Dendritic cell treated with granulocyte-macrophage colony-stimulating factor and Interleukin-4, amounts not matched to agents 40 ng/mL and 50 ng/mL, for 4 days (primary cell): Measurements from ENCODE around the gene DGKG.

Source experiments
- H3K27ac Mint-ChIP-seq: one replicate; pipeline ENCODE4 v1.8.0; 2022; ENCODE audit warnings: mild to moderate bottlenecking, mixed read lengths
- H3K27me3 Mint-ChIP-seq: one replicate; pipeline ENCODE4 v1.8.0; 2022; ENCODE audit warnings: mild to moderate bottlenecking, mixed read lengths
- H3K36me3 Mint-ChIP-seq: one replicate; pipeline ENCODE4 v1.8.0; 2022; ENCODE audit warnings: low read depth, mixed read lengths
- H3K4me1 Mint-ChIP-seq: one replicate; pipeline ENCODE4 v1.8.0; 2022; ENCODE audit warnings: low read depth, mixed read lengths
- H3K4me3 Mint-ChIP-seq: one replicate; pipeline ENCODE4 v1.8.0; 2022; ENCODE audit warnings: mild to moderate bottlenecking, moderate library complexity, mixed read lengths
- H3K9me3 Mint-ChIP-seq: one replicate; pipeline ENCODE4 v1.8.0; 2022; ENCODE audit warnings: mixed read lengths
- intact Hi-C: fragments of 100-400 bp; cut with micrococcal nuclease; formaldehyde crosslinking; loops from one replicate; pipeline ENCODE4 v1.15.0; 2022

The DGKG gene

DNA sequence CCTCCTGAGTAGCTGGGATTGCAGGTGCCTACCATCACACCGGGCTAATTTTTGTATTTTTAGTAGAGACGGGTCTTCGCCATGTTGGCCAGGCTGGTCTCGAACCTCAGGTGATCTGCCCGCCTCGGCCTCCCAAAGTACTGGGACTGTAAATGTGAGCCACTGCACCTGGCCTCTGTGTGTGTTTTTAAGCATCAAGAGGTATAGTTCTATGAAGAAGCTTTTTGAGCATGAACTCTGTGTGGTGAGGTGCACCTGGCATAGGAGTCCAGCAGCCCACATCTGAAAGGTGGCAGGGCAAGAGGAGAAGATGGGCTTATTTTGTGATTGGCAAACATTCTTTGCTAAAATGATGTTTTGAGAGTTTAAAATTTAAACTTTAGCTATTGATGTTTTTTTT is 118.0 kb downstream of the DGKG start:
- Mint-ChIP-seq H3K9me3 (no peaks in the 10 kb centered on the region), H3K4me3 (no peak overlapping the region), H3K36me3 (no peaks in the 10 kb centered on the region), H3K27ac (no peak overlapping the region), H3K4me1 (peaks cover 33% of the 10 kb centered on the region), H3K27me3 (no peaks in the 10 kb centered on the region)
- intact Hi-C loops, result loop anchor here (10.0 kb wide), 1 partner anchor 139 kb away; the partner anchor contains the start of gene ETV5

DNA sequence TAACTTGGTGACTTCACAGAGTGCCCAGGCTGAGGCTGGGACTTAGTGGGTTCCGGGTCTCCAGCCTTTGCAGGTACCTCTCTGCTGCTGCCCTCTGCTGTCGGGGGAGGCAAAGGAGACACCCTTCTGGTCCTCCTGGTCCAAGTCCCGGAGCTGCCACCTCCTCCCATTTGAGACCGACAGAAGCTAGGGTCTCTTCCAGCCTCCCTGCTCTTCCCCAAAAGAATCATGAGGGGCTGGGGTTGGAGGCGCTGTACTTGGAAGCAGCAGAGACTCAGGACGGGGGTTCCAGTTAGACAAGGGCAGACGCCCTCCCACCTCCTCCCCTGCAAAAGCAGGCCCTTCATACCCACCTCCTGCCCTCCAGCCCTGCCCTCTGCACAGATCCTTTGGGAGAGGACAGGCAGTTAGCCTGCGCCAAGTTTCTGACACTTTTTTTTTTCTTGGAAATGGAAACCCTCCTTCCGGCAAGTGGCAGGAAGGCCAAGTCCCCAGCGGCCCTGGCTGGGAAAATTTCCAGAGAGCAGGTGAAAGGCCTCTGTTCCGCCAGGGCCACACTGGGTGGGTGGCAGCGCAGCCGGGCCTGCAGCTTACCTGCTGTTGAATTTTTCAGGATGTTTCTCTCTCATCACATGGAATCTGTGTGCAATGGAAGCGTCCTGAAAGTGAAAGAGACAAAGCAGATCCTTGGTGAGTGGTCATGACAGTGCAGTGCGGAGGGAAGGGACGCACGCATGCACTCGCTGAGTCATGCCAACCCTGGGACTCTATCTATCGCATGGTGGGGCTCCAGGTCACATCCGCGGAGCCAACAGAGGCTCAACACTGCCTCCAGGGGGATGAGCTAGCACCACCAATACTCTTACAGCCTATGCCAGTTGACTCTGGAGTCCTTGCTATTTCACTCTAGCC is 119.9 kb downstream of the DGKG start:
- intact Hi-C loops, result loop anchor here (2.0 to 10.0 kb wide), 2 partner anchors 137 to 259 kb away; partner anchors contain the start of gene ETV5
- H3K4me3 Mint-ChIP-seq, result peak overlapping the region; percentile 56
- no peaks in the 10 kb centered on the region for H3K36me3 Mint-ChIP-seq
- no peaks in the 10 kb centered on the region for H3K9me3 Mint-ChIP-seq
- H3K27me3 Mint-ChIP-seq, result no peaks in the 10 kb centered on the region
- peaks cover 15% of the 10 kb centered on the region for H3K4me1 Mint-ChIP-seq
- peak overlapping the region; percentile 23 for H3K27ac Mint-ChIP-seq

DNA sequence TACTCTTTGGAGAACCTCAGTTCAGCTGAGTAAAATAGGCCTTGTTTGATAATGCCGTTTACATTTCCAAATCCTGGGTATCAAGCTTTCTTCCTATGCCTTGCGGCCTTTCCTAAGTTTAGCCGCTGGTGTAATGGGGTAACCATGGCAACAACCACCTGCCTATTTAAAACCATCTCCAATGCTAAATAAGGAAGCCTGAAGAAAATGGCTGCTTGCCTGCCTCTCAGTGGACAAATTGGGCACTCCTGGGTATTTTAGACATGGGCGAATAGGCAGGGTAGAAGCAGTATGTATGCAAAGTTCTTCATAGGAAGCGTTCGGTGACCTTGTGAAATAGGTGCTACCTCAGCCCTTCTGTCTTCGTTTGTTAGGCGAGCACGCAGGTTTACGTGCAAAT is 122.7 kb downstream of the DGKG start:
- Mint-ChIP-seq H3K4me1 (peaks cover 15% of the 10 kb centered on the region), H3K4me3 (no peak overlapping the region), H3K27me3 (no peaks in the 10 kb centered on the region), H3K9me3 (no peaks in the 10 kb centered on the region), H3K27ac (no peak overlapping the region), H3K36me3 (no peaks in the 10 kb centered on the region)
- intact Hi-C loops, result no loop called here

DNA sequence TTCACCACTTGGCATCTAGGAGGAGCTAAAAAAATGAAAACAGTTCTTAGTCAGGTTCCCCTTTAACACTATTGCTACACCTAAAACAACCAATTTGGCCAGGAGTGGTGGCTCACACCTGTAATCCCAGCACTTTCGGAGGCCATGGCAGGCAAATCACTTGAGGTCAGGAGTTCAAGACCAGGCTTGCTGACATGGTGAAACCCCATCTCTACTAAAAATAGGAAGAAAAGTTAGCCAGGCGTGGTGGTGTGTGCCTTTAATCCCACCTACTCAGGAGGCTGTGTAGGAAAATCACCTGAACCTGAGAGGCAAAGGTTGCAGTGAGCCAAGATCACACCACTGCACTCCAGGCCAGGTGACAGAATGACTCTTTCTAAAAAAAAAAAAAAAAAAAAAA is 124.1 kb downstream of the DGKG start:
- H3K27ac Mint-ChIP-seq, result no peak overlapping the region
- intact Hi-C loops, result no loop called here
- no peaks in the 10 kb centered on the region for H3K9me3 Mint-ChIP-seq

DNA sequence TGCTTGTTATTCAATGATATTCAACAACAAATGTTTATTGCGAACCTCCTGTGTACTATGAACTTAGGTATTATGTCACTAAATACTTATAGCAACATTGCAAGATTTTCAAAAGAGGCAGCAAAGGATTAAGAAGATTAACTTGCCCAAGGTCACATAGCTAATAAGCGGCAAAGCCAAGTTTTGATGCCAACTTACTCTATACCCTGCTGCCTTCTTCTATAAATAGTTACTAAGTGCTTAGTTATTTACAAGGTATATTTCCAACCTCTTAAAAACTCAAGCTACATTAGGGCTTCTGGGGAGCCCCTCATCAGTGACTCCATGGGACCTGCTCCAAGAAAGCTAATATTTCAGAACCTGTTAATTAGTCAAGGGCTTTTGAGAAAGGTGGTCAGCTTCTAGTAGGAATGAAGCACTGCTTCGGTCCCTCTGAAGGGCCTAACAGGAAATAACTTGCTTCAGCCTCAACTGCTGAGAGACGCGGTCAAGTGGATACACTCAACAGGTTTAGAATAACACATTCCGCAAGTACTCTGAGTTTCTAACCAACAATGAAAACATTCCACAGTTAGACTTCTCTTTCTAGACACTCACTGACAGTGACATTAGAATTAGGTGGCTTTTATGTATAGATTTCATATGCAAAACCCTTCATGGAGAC is 125.5 kb downstream of the DGKG start:
- Mint-ChIP-seq H3K27me3 (no peaks in the 10 kb centered on the region), H3K36me3 (peaks cover 5% of the 10 kb centered on the region), H3K4me3 (no peak overlapping the region), H3K27ac (no peak overlapping the region), H3K4me1 (peaks cover 2% of the 10 kb centered on the region), H3K9me3 (no peaks in the 10 kb centered on the region)
- intact Hi-C loops, result no loop called here

More for the DNA sequence above, 124.1 kb downstream of the DGKG start:
- H3K4me1 Mint-ChIP-seq, result peaks cover 15% of the 10 kb centered on the region
- no peaks in the 10 kb centered on the region for H3K27me3 Mint-ChIP-seq
- peaks cover 3% of the 10 kb centered on the region for H3K36me3 Mint-ChIP-seq
- H3K4me3 Mint-ChIP-seq, result no peak overlapping the region

DNA sequence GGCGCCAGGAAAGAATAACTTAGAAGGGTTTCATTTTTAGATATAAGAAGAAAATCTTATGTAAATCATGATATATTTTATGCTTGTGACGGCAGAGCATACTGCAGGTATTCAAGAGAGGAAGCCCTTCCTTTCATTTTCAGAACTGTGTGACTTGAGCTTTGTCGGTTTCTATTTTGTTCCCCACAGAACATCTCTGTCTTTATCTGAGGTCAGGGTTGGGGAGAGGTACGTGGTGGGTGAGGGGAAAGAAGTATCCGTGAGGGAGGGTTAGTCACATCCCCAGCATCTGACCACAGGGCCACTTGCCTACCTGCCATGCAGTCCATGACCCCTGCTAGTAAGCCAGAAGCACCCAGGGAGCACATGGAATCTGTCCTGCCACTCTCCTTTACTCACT is 126.5 kb downstream of the DGKG start:
- Mint-ChIP-seq H3K27ac (no peak overlapping the region), H3K4me1 (no peaks in the 10 kb centered on the region), H3K36me3 (peaks cover 5% of the 10 kb centered on the region), H3K27me3 (no peaks in the 10 kb centered on the region), H3K9me3 (no peaks in the 10 kb centered on the region), H3K4me3 (no peak overlapping the region)
- intact Hi-C loops, result no loop called here

DNA sequence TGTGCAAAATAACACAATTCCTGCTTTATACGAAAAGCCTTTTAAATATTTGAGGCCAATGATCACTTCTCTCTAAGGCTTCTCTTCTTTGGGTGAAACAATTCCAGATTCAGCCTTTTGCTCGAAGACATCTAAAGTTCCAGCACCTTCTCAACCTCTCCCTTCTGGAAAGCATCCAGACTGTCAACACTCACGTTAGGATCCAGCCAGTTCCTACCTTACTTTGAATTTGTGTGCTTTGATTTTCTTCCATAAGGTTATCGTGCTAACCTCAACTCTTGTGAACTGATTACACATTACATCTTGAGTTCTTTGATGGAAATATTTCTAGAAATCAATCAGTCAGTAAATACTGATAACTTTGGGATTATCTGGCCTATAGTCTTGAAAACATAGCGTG is 127.9 kb downstream of the DGKG start:
- Mint-ChIP-seq H3K27ac (no peak overlapping the region), H3K9me3 (no peaks in the 10 kb centered on the region), H3K4me1 (no peaks in the 10 kb centered on the region), H3K27me3 (no peaks in the 10 kb centered on the region), H3K36me3 (peaks cover 11% of the 10 kb centered on the region), H3K4me3 (no peak overlapping the region)
- intact Hi-C loops, result no loop called here

DNA sequence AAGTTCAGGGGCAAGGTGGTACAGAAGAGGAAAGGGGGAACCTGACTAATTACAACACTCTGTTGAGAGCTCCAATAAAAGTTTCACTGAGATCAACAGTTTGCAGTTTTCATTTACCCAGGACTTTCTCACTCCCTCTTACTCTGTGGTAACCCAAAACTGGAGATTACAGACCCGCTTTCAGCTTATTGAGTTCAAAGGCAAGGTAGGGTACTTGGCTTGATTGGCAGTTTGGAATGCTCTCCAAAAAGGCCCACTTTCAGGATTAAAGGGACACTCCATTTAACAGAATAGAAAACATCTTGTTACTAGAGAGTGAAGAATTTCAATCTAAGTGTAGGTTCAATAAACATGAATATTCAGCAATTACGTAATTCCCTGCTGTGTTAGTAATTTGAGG is 135.6 kb downstream of the DGKG start:
- Mint-ChIP-seq H3K9me3 (no peaks in the 10 kb centered on the region), H3K4me1 (peaks cover 7% of the 10 kb centered on the region), H3K27me3 (no peaks in the 10 kb centered on the region), H3K27ac (no peak overlapping the region), H3K36me3 (peaks cover 13% of the 10 kb centered on the region), H3K4me3 (no peak overlapping the region)
- intact Hi-C loops, result no loop called here

DNA sequence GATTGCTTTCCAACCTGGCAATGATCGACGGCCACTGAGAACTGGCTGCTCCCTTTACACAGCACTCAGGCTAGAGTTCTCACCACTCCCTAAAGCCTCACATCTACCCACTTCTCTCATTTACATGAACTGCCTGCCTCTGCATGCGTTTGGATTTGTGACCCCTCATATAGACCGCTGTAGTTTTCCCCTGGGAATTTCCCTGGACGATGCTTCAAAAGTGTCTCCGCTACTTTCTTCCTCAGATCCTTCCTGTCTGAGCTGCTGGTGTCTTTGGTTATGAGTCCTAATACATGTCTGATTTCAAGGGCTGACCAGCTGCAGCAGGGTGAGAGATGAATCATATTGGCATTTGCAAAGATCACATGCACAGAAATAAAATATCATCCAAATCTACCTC is 136.4 kb downstream of the DGKG start:
- no peaks in the 10 kb centered on the region for H3K27me3 Mint-ChIP-seq
- no peaks in the 10 kb centered on the region for H3K9me3 Mint-ChIP-seq
- intact Hi-C loops, result no loop called here
- H3K27ac Mint-ChIP-seq, result no peak overlapping the region
- peaks cover 13% of the 10 kb centered on the region for H3K36me3 Mint-ChIP-seq
- H3K4me3 Mint-ChIP-seq, result no peak overlapping the region
- H3K4me1 Mint-ChIP-seq, result peaks cover 7% of the 10 kb centered on the region

DNA sequence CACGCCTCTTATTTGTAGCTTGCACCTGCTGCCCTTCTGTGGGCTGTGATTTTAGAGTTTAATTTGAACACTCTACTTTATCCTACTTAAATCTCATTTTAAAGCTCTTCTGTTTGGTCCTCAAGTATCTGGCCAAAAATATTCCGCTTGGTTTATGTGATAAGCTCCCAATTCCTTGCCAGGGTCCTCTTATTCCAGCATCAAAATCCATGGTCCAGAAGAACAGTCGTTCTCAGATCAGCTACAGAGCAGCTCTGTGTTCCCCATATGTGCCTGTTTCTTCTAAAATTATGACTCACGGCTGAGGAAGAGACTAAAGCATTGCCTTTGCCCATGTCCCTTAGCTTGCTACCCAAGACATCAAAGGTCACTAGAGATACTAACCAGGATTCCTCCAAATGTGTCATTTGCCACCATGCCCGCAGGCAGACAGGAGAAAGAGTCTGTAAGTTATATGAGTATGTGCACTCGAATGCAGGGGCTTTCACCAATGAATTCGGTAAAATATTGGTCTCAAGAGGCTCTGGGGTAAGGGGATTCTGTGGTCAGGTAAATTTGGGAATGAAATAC is 137.9 kb downstream of the DGKG start:
- H3K4me3 Mint-ChIP-seq, result no peak overlapping the region
- H3K27ac Mint-ChIP-seq, result no peak overlapping the region
- H3K27me3 Mint-ChIP-seq, result no peaks in the 10 kb centered on the region
- no peaks in the 10 kb centered on the region for H3K9me3 Mint-ChIP-seq
- H3K36me3 Mint-ChIP-seq, result peaks cover 6% of the 10 kb centered on the region
- intact Hi-C loops, result no loop called here
- H3K4me1 Mint-ChIP-seq, result peaks cover 7% of the 10 kb centered on the region

DNA sequence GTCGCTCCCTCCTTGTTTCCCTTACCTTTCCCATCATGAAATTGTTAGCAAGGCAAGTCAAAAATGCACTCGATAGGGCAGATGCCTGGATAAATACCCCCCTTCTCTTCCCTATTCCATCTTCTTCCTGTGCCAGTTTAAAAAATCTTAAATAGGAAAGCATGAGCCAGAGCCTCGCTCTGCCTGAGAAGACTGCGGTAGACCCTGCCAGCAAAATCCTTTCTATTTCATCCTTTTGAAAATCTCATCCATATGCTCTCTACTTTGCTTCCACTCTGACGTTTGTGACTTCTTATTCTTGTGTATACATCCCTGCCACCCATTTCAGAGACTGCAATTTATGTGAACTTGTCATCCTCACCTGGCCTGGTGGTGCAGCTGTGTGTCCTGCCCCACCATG is 138.6 kb downstream of the DGKG start:
- no peaks in the 10 kb centered on the region for H3K27me3 Mint-ChIP-seq
- H3K36me3 Mint-ChIP-seq, result peaks cover 3% of the 10 kb centered on the region
- no peak overlapping the region for H3K4me3 Mint-ChIP-seq
- no peaks in the 10 kb centered on the region for H3K9me3 Mint-ChIP-seq
- H3K4me1 Mint-ChIP-seq, result peaks cover 7% of the 10 kb centered on the region
- no peak overlapping the region for H3K27ac Mint-ChIP-seq
- intact Hi-C loops, result no loop called here

DNA sequence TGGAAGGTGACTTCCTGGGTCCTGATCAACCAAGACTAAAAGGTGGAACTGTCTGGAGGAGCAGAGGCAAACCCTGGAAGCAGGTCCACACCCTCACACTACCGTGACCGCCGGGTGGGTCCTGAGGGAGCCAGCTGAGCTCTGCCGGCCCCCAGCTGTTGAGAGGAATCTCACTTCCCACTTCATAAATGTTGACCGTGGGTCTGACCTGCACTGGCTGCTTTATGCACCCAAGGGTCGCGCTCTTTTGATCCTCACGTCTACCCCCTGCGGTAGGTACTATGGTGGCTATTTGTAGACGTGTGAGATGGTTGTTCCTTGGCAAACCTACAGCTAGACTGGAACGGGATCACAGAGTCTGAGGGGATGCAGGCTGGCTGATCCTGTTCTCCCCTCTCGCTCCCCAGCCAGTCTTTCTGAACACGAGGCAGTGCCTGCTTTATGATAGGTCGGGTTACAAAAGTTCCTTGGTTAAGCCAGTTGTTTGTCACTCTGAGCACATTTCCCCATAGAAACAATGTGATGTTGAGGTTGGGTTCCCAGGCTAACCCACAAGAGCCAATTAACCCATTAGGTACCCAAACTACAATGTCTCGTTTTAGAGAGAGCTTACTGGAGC is 140.2 kb downstream of the DGKG start:
- intact Hi-C loops, result no loop called here
- no peaks in the 10 kb centered on the region for H3K27me3 Mint-ChIP-seq

DNA sequence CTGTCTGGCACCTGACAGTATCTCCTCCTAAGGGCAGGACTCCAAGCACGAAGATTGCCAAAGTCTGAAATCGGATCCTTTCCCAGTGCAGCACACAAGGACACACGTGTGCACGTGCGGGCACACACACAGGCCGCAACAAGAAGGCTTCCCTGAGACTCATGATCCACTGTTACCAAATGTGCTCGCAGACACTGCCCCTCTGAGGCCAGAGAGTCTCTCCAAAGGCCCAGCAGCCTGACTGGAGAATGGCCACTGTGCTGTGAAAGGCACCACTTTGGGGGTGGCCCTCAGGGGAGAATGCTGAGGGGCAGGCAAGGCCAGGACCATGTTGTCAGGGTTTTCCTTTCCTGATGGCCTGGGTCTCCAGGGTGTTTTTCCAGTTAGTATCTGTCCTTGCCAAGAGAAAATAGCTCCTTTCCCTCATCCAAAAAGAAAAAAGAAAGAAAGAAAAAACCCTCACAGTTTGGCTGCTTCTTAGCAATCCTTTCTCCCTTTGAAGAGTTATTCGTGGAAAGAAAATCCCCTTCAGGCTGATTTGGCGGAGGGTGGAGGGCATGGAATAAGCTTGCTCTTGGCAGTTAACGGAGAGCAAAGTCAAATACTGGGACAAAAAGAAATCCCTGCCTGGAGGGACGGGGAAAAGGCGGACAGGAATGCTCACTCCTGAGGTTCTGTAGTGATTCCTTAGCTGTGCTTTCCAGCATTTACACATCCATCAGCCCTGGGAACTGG is 141.0 kb downstream of the DGKG start:
- H3K4me1 Mint-ChIP-seq, result peaks cover 7% of the 10 kb centered on the region
- no peaks in the 10 kb centered on the region for H3K9me3 Mint-ChIP-seq
- no peak overlapping the region for H3K27ac Mint-ChIP-seq
- intact Hi-C loops, result no loop called here
- no peaks in the 10 kb centered on the region for H3K36me3 Mint-ChIP-seq
- no peak overlapping the region for H3K4me3 Mint-ChIP-seq
- H3K27me3 Mint-ChIP-seq, result no peaks in the 10 kb centered on the region

More for the DNA sequence above, 140.2 kb downstream of the DGKG start:
- H3K36me3 Mint-ChIP-seq, result no peaks in the 10 kb centered on the region
- peaks cover 7% of the 10 kb centered on the region for H3K4me1 Mint-ChIP-seq
- H3K9me3 Mint-ChIP-seq, result no peaks in the 10 kb centered on the region
- H3K4me3 Mint-ChIP-seq, result no peak overlapping the region
- no peak overlapping the region for H3K27ac Mint-ChIP-seq
